GM12878 (cell line): ENCODE data around the gene PRSS35. TPM values are rescaled to one million over a fixed set of nuclear protein-coding genes. Genes with fewer than 3 reads are reported as not detected.

ENCODE experiments used
- ATAC-seq: fragments of 200-7000 bp; cut with Tn5 transposase; 3 replicates; pipeline ENCODE4 v1.9.1; 2020; ENCODE audit warnings: mild to moderate bottlenecking, moderate library complexity
- BruUV-seq: library from RNA; stranded (reverse); fragments of 400-500 nt; replicated peaks from 2 replicates; lab custom pipeline; 2021; lab: Mats Ljungman, UMichigan
- CTCF ChIA-PET: fragments of 300-600 bp; sonication (Branson Sonifier 250); formaldehyde crosslinking; extraction: SDS; loops from one replicate; lab custom pipeline; 2021; ENCODE audit warnings: inconsistent platforms; lab: Yijun Ruan, JAX
- POLR2A ChIA-PET: fragments of 350-600 bp; formaldehyde crosslinking; extraction: SDS; loops from one replicate; lab custom pipeline; 2021; ENCODE audit warnings: inconsistent platforms; lab: Charles Lee
- RAD21 ChIA-PET: fragments of 300-600 bp; sonication (Branson Sonifier 250); formaldehyde crosslinking; loops from one replicate; lab custom pipeline; 2023; ENCODE audit warnings: antibody characterized with exemption; ENCODE audit not compliant: unreplicated experiment; lab: Charles Lee
- SMC1A ChIA-PET: fragments of 300-600 bp; sonication (Branson Sonifier 250); formaldehyde crosslinking; loops from one replicate; lab custom pipeline; 2023; ENCODE audit not compliant: unreplicated experiment, uncharacterized antibody; lab: Charles Lee
- DNase-seq: peaks from one replicate; pipeline ENCODE4 v3.0.0-alpha.2; 2011; ENCODE audit warnings: low read depth, low spot score
- FAIRE-seq: peaks from 3 replicates; lab custom pipeline; 2011; peaks lifted over from hg19 to GRCh38; lab: Jason Lieb, UNC
- H2AFZ ChIP-seq: 2 replicates; pipeline ENCODE4 v1.6.0; 2011; ENCODE audit warnings: low read depth, low read length, control low read depth; ENCODE audit not compliant: control insufficient read depth
- H3K27ac ChIP-seq: 2 replicates; pipeline ENCODE4 v1.5.1; 2011; ENCODE audit warnings: control low read depth; ENCODE audit not compliant: control insufficient read depth, insufficient read depth
- H3K27me3 ChIP-seq, 2 experiments: replicated peaks in 1 of 2; 2 replicates each; pipeline versions ENCODE4 v1.6.0 to v1.6.1; 2011; ENCODE audit warnings: low read length in 1 of 2; ENCODE audit not compliant: control insufficient read depth in 2 of 2, insufficient read depth in 2 of 2
- H3K36me3 ChIP-seq, 2 experiments: 2 replicates each; pipeline ENCODE4 v1.5.1; 2011; ENCODE audit warnings: low read length in 1 of 2; ENCODE audit not compliant: control insufficient read depth in 2 of 2, insufficient read depth in 2 of 2
- H3K4me1 ChIP-seq: 2 replicates; pipeline ENCODE4 v1.6.1; 2011; ENCODE audit warnings: mild to moderate bottlenecking, low read length, moderate library complexity, mixed read lengths; ENCODE audit not compliant: control insufficient read depth, insufficient read depth
- H3K4me2 ChIP-seq: 2 replicates; pipeline ENCODE4 v1.6.0; 2011; ENCODE audit warnings: control low read depth; ENCODE audit not compliant: control insufficient read depth, insufficient read depth
- H3K4me3 ChIP-seq: fragments of 200-600 bp; sonication (generic); 2 replicates; pipeline ENCODE4 v1.5.1; 2016
- H3K79me2 ChIP-seq: 2 replicates; pipeline ENCODE4 v1.6.0; 2011; ENCODE audit warnings: low read length; ENCODE audit not compliant: control insufficient read depth, insufficient read depth
- H3K9ac ChIP-seq: 2 replicates; pipeline ENCODE4 v1.8.0; 2011; ENCODE audit warnings: low read length, control low read depth, mixed read lengths; ENCODE audit not compliant: control insufficient read depth, insufficient read depth
- H3K9me3 ChIP-seq: replicated peaks from 3 replicates; pipeline ENCODE4 v1.5.1; 2011; ENCODE audit warnings: mild to moderate bottlenecking, low read length; ENCODE audit not compliant: control insufficient read depth, insufficient read depth
- H4K20me1 ChIP-seq: 2 replicates; pipeline ENCODE4 v1.6.0; 2011; ENCODE audit not compliant: control insufficient read depth, insufficient read depth
- MLLT1 ChIP-seq: fragments of 450-650 bp; IDR thresholded peaks from 2 replicates; pipeline ENCODE4 v1.6.1; 2016; ENCODE audit warnings: mild to moderate bottlenecking
- SP1 ChIP-seq: IDR thresholded peaks from one replicate; pipeline ENCODE4 v1.6.1; 2011; ENCODE audit warnings: low read depth, low read length
- SREBF2 ChIP-seq: IDR thresholded peaks from 2 replicates; pipeline ENCODE4 v1.6.1; 2012; ENCODE audit warnings: mild to moderate bottlenecking, low read length
- ZBTB33 ChIP-seq: fragments of 450-650 bp; IDR thresholded peaks from 2 replicates; pipeline ENCODE4 v1.6.1; 2017; ENCODE audit warnings: mild to moderate bottlenecking
- WGBS: methylation state at CpG from one replicate; pipeline ENCODE4 v1.1.6; 2016; ENCODE audit warnings: low lambda C conversion rate; ENCODE audit not compliant: insufficient replicate concordance, insufficient coverage; ENCODE audit errors: missing lambda C conversion rate; 5-methylcytosine and 5-hydroxymethylcytosine counted together
- in situ Hi-C: fragments of 300-500 bp; cut with MboI; formaldehyde crosslinking; loops from 9 replicates; pipeline ENCODE4 v1.14.3; 2018; ENCODE audit warnings: mixed read lengths
- intact Hi-C: fragments of 100-400 bp; cut with micrococcal nuclease; formaldehyde crosslinking; loops from one replicate; pipeline ENCODE4 v1.14.2; 2022; ENCODE audit not compliant: unreplicated experiment
- polyA plus RNA-seq, 11 experiments: library from polyadenylated mRNA; depleted of rRNA in 4 of 11; unstranded in 6 of 11; stranded (reverse) in 5 of 11; fragments of >200 nt; fragmentation: Nextera tagmentation in 4 of 11; fragmentation: Illumina TruSeq in 1 of 11; extraction: Ambion mirVana in 4 of 11; extraction: Trizol in 1 of 11; gene quantifications; 1 replicate in 1 of 11; 2 replicates in 10 of 11; pipeline versions ENCODE4 v1.2.1 to v1.2.3, GENCODE V29; 2011 to 2016; ENCODE audit warnings: inconsistent platforms in 2 of 11, missing spikeins in 2 of 11, low read depth in 1 of 11
- total RNA-seq, 4 experiments: library from RNA; depleted of rRNA in 3 of 4; stranded (reverse); fragments of >200 nt in 3 of 4; fragmentation: Illumina TruSeq in 1 of 4; extraction: Trizol in 1 of 4; gene quantifications; 2 replicates each; pipeline versions ENCODE4 v1.2.1 to v1.2.3, GENCODE V29; 2013 to 2021
- TF ChIP-seq, protein P1 (sequence below): IDR thresholded peaks from 2 replicates; pipeline ENCODE4 v1.6.1; 2011; ENCODE audit warnings: borderline replicate concordance, low read depth, mild to moderate bottlenecking, moderate library complexity, mixed read lengths, low read length; ENCODE audit not compliant: insufficient read depth; ENCODE audit errors: extremely low read length
- TF ChIP-seq, protein P2 (sequence below): fragments of 450-650 bp; IDR thresholded peaks from 2 replicates; pipeline ENCODE4 v1.6.1; 2017; ENCODE audit warnings: mild to moderate bottlenecking, moderate library complexity

The PRSS35 gene
- total and polyA plus RNA-seq, 10 of the 15 experiments (the other 5 are each of a cell fraction or from before 2014, with no cell fraction given), result not detected

GRCh38 chr6:83464381-83465140 lies 47.8 kb upstream of the PRSS35 start:
- ChIA-PET SMC1A (interaction anchor here (1.2 kb wide), 1 partner anchor 19 kb away, joined by 3 read pairs; no protein-coding TSS in a partner anchor), POLR2A (interaction anchor here (0.8 kb wide), 1 partner anchor 11 kb away, joined by 3 read pairs; no protein-coding TSS in a partner anchor), CTCF (interaction anchor here (0.6 to 0.8 kb wide), 2 partner anchors 211 to 397 kb away, joined by 3 to 4 read pairs; partner anchors contain the start of gene DOP1A), RAD21 (no interaction called here)
- no peak for TF ChIP-seq MLLT1
- no peaks in the 10 kb centered on the region for H3K27me3 ChIP-seq
- H3K9me3 ChIP-seq, result no peaks in the 10 kb centered on the region
- H3K4me3 ChIP-seq, result no peak overlapping the region
- DNase-seq, result no peak
- ATAC-seq, result no peak
- intact Hi-C loops, result no loop called here
- in situ Hi-C loops, result no loop called here
- H3K9ac ChIP-seq, result no peak overlapping the region
- H3K4me2 ChIP-seq, result no peak overlapping the region
- H3K79me2 ChIP-seq, result no peaks in the 10 kb centered on the region
- no peaks in the 10 kb centered on the region for H4K20me1 ChIP-seq
- H2AFZ ChIP-seq, result no peak overlapping the region
- 74% methylated on average over 5 of the region's 5 CpGs for WGBS
- H3K27ac ChIP-seq, result no peak overlapping the region
- no peaks in the 10 kb centered on the region for H3K36me3 ChIP-seq
- peak; percentile 18 for FAIRE-seq
- no TSS peak for BruUV-seq
- H3K4me1 ChIP-seq, result no peaks in the 10 kb centered on the region

GRCh38 chr6:83466328-83466727 lies 46.0 kb upstream of the PRSS35 start:
- Histone ChIP-seq H3K4me3 (no peak overlapping the region), H4K20me1 (no peaks in the 10 kb centered on the region), H2AFZ (no peak overlapping the region), H3K27ac (no peak overlapping the region), H3K27me3 (no peaks in the 10 kb centered on the region), H3K36me3 (no peaks in the 10 kb centered on the region), H3K79me2 (no peaks in the 10 kb centered on the region), H3K4me2 (no peak overlapping the region), H3K4me1 (no peaks in the 10 kb centered on the region), H3K9ac (no peak overlapping the region), H3K9me3 (no peaks in the 10 kb centered on the region)
- no TSS peak for BruUV-seq
- DNase-seq (no peak), ATAC-seq (no peak), FAIRE-seq (no peak)
- ChIA-PET POLR2A (no interaction called here), SMC1A (no interaction called here), RAD21 (no interaction called here), CTCF (interaction anchor here (0.7 kb wide), 1 partner anchor 399 kb away, joined by 3 read pairs; no protein-coding TSS in a partner anchor)
- in situ Hi-C loops (no loop called here), intact Hi-C loops (no loop called here)
- 15% methylated on average over 6 of the region's 6 CpGs for WGBS
- TF ChIP-seq ZBTB33 (no peak), SP1 (no peak), SREBF2 (no peak)
- TF ChIP-seq, protein P1, sequence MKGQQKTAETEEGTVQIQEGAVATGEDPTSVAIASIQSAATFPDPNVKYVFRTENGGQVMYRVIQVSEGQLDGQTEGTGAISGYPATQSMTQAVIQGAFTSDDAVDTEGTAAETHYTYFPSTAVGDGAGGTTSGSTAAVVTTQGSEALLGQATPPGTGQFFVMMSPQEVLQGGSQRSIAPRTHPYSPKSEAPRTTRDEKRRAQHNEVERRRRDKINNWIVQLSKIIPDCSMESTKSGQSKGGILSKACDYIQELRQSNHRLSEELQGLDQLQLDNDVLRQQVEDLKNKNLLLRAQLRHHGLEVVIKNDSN, result no peak
- TF ChIP-seq, protein P2, sequence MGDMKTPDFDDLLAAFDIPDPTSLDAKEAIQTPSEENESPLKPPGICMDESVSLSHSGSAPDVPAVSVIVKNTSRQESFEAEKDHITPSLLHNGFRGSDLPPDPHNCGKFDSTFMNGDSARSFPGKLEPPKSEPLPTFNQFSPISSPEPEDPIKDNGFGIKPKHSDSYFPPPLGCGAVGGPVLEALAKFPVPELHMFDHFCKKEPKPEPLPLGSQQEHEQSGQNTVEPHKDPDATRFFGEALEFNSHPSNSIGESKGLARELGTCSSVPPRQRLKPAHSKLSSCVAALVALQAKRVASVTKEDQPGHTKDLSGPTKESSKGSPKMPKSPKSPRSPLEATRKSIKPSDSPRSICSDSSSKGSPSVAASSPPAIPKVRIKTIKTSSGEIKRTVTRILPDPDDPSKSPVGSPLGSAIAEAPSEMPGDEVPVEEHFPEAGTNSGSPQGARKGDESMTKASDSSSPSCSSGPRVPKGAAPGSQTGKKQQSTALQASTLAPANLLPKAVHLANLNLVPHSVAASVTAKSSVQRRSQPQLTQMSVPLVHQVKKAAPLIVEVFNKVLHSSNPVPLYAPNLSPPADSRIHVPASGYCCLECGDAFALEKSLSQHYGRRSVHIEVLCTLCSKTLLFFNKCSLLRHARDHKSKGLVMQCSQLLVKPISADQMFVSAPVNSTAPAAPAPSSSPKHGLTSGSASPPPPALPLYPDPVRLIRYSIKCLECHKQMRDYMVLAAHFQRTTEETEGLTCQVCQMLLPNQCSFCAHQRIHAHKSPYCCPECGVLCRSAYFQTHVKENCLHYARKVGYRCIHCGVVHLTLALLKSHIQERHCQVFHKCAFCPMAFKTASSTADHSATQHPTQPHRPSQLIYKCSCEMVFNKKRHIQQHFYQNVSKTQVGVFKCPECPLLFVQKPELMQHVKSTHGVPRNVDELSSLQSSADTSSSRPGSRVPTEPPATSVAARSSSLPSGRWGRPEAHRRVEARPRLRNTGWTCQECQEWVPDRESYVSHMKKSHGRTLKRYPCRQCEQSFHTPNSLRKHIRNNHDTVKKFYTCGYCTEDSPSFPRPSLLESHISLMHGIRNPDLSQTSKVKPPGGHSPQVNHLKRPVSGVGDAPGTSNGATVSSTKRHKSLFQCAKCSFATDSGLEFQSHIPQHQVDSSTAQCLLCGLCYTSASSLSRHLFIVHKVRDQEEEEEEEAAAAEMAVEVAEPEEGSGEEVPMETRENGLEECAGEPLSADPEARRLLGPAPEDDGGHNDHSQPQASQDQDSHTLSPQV, result no peak
